Uterus (tissue), 4 donors: ENCODE data around the gene BLACAT1. TPM values are rescaled to one million over a fixed set of nuclear protein-coding genes. Genes with fewer than 3 reads are reported as not detected.

Source experiments
- DNase-seq, 2 donors: peaks; one replicate each; pipeline ENCODE4 v3.0.0-alpha.2; 2019 to 2020
- H3K27ac ChIP-seq, 2 donors: fragments of 200-600 bp; sonication (generic); 1 replicate in 1 of 2; 2 replicates in 1 of 2; pipeline ENCODE4 v1.5.1; 2016 to 2018
- H3K27me3 ChIP-seq, 2 donors: fragments of 200-600 bp; sonication (generic); one replicate each; pipeline ENCODE4 v1.5.1; 2018 to 2019; ENCODE audit warnings: control low read depth in 1 of 2
- H3K36me3 ChIP-seq, 2 donors: fragments of 200-600 bp; sonication (generic); one replicate each; pipeline ENCODE4 v1.5.1; 2019; ENCODE audit warnings: control low read depth in 1 of 2
- H3K4me1 ChIP-seq, 2 donors: fragments of 200-600 bp; sonication (generic); one replicate each; pipeline ENCODE4 v1.5.1; 2018 to 2019; ENCODE audit warnings: control low read depth in 1 of 2
- H3K4me3 ChIP-seq, 2 donors: fragments of 200-600 bp; sonication (generic); 1 replicate in 1 of 2; 2 replicates in 1 of 2; pipeline ENCODE4 v1.5.1; 2018 to 2019; ENCODE audit warnings: mild to moderate bottlenecking in 1 of 2
- H3K9me3 ChIP-seq, 2 donors: fragments of 200-600 bp; sonication (generic); one replicate each; pipeline ENCODE4 v1.5.1; 2019; ENCODE audit warnings: control low read depth in 1 of 2
- CTCF ChIP-seq, 4 experiments: fragments of 200-600 bp in 2 of 4; fragments of 450-650 bp in 2 of 4; sonication (generic) in 2 of 4; IDR thresholded peaks; one replicate each; pipeline ENCODE4 v1.5.1; 2016 to 2019; ENCODE audit warnings: antibody characterized with exemption in 4 of 4, mild to moderate bottlenecking in 2 of 4, moderate library complexity in 1 of 4
- POLR2A ChIP-seq, 2 donors: fragments of 450-650 bp; IDR thresholded peaks; one replicate each; pipeline ENCODE4 v1.6.1; 2016; ENCODE audit warnings: antibody characterized with exemption in 2 of 2, mild to moderate bottlenecking in 1 of 2, moderate library complexity in 1 of 2
- intact Hi-C: fragments of 100-400 bp; cut with DNase I; formaldehyde crosslinking; loops from one replicate; pipeline ENCODE4 v1.15.1; 2023; ENCODE audit warnings: low total_unique reads
- total RNA-seq, 4 donors: library from RNA; depleted of rRNA in 3 of 4; stranded (reverse); fragments of >200 nt in 3 of 4; gene quantifications; one replicate each; pipeline versions ENCODE4 v1.1.0 to v1.2.4, GENCODE V29; 2014 to 2023
- donor health status: DM: yes; HTN: yes; CAD: no.

The BLACAT1 gene
- total RNA-seq, 4 donors from 2014 or later, result 0.52 to 1.0 TPM; not detected in 2

GRCh38 chr1:205477759-205478247 lies 22.0 kb upstream of the BLACAT1 start:
- Histone ChIP-seq H3K36me3 (no peaks in the 10 kb centered on the region), H3K27me3 (no peaks in the 10 kb centered on the region), H3K9me3 (no peaks in the 10 kb centered on the region), H3K27ac (no peak overlapping the region), H3K4me3 (no peak overlapping the region), H3K4me1 (no peaks in the 10 kb centered on the region)
- peak in 1 of 2 donors; percentile 41 for DNase-seq
- TF ChIP-seq CTCF (IDR thresholded peaks at IDR 0.05), result peak in 1 of 4 experiments; percentile 8
- TF ChIP-seq POLR2A (IDR thresholded peaks at IDR 0.05), result no peak
- intact Hi-C loops, result no loop called here

- H3K9me3 ChIP-seq, result no peaks in the 10 kb centered on the region
- no peaks in the 10 kb centered on the region for H3K4me1 ChIP-seq
- H3K27me3 ChIP-seq, result no peaks in the 10 kb centered on the region
- no peaks in the 10 kb centered on the region for H3K36me3 ChIP-seq
- no peak for TF ChIP-seq POLR2A (IDR thresholded peaks at IDR 0.05)
- no peak for TF ChIP-seq CTCF (IDR thresholded peaks at IDR 0.05)
- intact Hi-C loops, result no loop called here
- H3K27ac ChIP-seq, result no peak overlapping the region
- no peak overlapping the region for H3K4me3 ChIP-seq
- DNase-seq, result no peak
Measured at GRCh38 chr1:205477121-205477758, 21.4 kb upstream of the BLACAT1 start.

- TF ChIP-seq POLR2A (IDR thresholded peaks at IDR 0.05), result no peak
- no peak for TF ChIP-seq CTCF (IDR thresholded peaks at IDR 0.05)
- no peak overlapping the region for H3K4me3 ChIP-seq
- H3K4me1 ChIP-seq, result no peaks in the 10 kb centered on the region
- H3K27ac ChIP-seq, result no peak overlapping the region
- no peaks in the 10 kb centered on the region for H3K27me3 ChIP-seq
- no peaks in the 10 kb centered on the region for H3K36me3 ChIP-seq
- H3K9me3 ChIP-seq, result no peaks in the 10 kb centered on the region
- DNase-seq, result no peak
- intact Hi-C loops, result no loop called here
Measured at GRCh38 chr1:205476648-205477047, 20.8 kb upstream of the BLACAT1 start.

GRCh38 chr1:205475855-205476254 lies 20.0 kb upstream of the BLACAT1 start:
- no peaks in the 10 kb centered on the region for H3K36me3 ChIP-seq
- H3K9me3 ChIP-seq, result no peaks in the 10 kb centered on the region
- DNase-seq, result no peak
- no peak overlapping the region for H3K4me3 ChIP-seq
- no peaks in the 10 kb centered on the region for H3K27me3 ChIP-seq
- TF ChIP-seq POLR2A (IDR thresholded peaks at IDR 0.05) (no peak), CTCF (IDR thresholded peaks at IDR 0.05) (no peak)
- intact Hi-C loops, result no loop called here
- H3K27ac ChIP-seq, result no peak overlapping the region
- no peaks in the 10 kb centered on the region for H3K4me1 ChIP-seq

GRCh38 chr1:205474571-205474970 lies 18.7 kb upstream of the BLACAT1 start:
- intact Hi-C loops, result no loop called here
- Histone ChIP-seq H3K4me1 (no peaks in the 10 kb centered on the region), H3K27me3 (no peaks in the 10 kb centered on the region), H3K4me3 (no peak overlapping the region), H3K9me3 (no peaks in the 10 kb centered on the region), H3K27ac (no peak overlapping the region), H3K36me3 (no peaks in the 10 kb centered on the region)
- TF ChIP-seq CTCF (IDR thresholded peaks at IDR 0.05) (no peak), POLR2A (IDR thresholded peaks at IDR 0.05) (no peak)
- no peak for DNase-seq
